NCI-H1436 (cell line): ENCODE results near the gene TRDN.

Experiments
- DNase-seq: peaks from one replicate; lab custom pipeline; 2025; lab: John Stamatoyannopoulos, UW

The TRDN gene

DNA sequence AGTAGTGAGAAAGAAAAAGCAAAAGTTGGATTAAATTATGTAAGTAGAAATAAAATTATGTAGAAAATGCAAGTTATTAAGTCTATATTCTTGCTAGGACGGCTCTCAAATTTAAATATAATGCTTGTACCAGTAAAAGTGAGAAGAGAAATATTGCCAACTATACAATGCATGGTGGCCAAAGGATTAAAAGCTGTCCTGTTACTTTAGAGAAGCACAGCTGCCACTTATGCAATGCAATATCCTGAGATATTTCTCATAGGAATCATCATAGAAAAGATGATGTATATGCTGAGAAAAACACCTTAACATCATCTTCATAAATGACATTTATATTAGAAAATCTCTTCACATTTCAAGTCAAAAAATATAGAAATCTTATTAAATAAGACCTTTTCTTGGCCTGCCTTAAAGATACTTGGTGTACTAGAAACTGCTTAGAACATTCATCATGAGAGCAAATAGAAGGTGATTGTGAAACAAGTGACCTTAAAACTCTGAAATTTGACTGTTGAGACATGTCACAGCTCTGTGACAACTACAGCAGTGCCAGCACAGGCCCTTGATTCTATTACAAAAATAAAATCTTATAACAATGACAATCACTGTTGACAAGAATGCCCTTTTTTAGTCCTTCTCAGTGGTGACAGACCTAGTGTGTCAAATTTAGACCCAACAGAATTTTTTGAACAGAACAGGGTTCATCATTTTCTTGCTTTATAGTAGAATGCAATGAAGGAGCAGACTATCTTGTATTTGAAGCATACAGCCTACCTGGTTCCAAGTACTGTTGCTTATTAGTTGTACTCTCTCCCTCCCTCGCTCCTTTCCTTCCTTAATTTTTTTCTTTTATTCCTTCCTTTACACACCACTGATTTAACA is 467.6 kb downstream of the TRDN start:
- no peak for DNase-seq

DNA sequence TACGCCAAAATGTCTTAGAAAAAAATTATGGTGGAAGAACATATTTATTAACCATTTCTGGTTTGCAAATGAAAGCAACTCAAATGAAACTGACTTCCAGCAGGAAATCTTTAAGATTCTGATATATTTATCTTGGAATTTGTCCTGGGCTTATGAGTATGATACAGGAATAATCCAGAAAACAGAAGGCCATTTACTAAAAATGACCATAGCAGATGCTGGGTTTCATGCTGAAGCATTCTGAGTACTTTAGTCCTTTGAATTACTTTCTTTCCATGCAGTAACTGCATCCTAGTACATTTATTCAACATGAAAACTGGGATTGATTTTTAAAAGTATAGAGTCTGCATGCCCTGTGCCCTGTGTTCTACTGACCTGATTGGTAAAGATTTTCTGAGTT is 468.3 kb downstream of the TRDN start:
- DNase-seq = no peak
